ENCODE results near the gene FUT7. TPM values are rescaled to one million over a fixed set of nuclear protein-coding genes. Genes with fewer than 3 reads are reported as not detected.
A peak's percentile ranks its signal among the peaks of the same experiment; 100 is the strongest.

The FUT7 gene
- total and polyA plus RNA-seq, 2 of the 8 experiments (the other 6 are each of a cell fraction or from before 2014, with no cell fraction given): not detected

DNA sequence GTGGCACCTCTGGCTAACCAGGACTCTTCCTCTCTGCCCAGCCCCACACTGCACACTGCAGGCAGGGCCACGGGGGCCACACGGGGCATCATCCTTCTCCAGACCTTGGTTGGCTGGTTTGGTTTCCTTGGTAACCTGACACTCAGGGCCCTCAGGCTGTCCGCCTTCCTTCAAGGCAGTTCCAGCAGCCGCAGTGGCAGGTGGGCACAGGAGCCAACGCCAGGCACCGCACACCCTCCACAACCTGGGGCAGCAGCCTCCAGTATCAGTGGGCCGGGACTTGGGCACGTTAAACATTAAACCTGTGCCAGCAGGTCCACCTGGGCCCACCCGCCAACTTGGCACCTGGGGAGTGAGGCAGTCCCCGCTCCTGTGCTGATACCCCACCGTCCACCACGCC lies 12.1 kb upstream of the FUT7 start:
- no peak overlapping the region for H3K4ac ChIP-seq (replicated peaks; ENCODE audit: insufficient read length, low read depth, low read length)
- no peak overlapping the region for H2BK15ac ChIP-seq (ENCODE audit: low read length)
- FAIRE-seq (no peak), DNase-seq (ENCODE audit: low read depth in 1 of 2, low spot score in 2 of 2) (no peak)
- H3K27ac ChIP-seq (ENCODE audit: low read depth, low read length): no peak overlapping the region
- no peak overlapping the region for H3K9ac ChIP-seq (replicated peaks in 1 of 4; ENCODE audit: extremely low read depth in 1 of 4, low read depth in 3 of 4, low read length in 3 of 4)
- H3K23ac ChIP-seq (ENCODE audit: insufficient read length): no peak overlapping the region
- H4K20me1 ChIP-seq (replicated peaks in 1 of 2; ENCODE audit: control insufficient read depth in 1 of 2, insufficient read depth in 2 of 2, low read length in 2 of 2): peaks cover 8 to 20% of the 10 kb centered on the region in 2 experiments
- H3K4me3 ChIP-seq (ENCODE audit: extremely low read depth in 1 of 4, insufficient read depth in 2 of 4, low read depth in 3 of 4, low read length in 4 of 4): no peak overlapping the region
- peaks cover 12 to 33% (median 22%) of the 10 kb centered on the region in 4 experiments for H3K27me3 ChIP-seq (replicated peaks in 1 of 4; ENCODE audit: control insufficient read depth in 3 of 4, extremely low read depth in 1 of 4, insufficient read depth in 3 of 4, low read length in 3 of 4)
- H3K23me2 ChIP-seq (ENCODE audit: low read depth, low read length): peaks cover 12% of the 10 kb centered on the region; the same call in 1 of the 2 replicates
- no peak overlapping the region for H4K91ac ChIP-seq (replicated peaks; ENCODE audit: insufficient read length, low read length)
- POLR2A ChIA-PET (ENCODE audit: partially characterized antibody): interaction anchor here (2.4 kb wide), 1 partner anchor 14 kb away, joined by 5 read pairs; no protein-coding TSS in a partner anchor
- CTCF ChIA-PET (ENCODE audit: partially characterized antibody): interaction anchor here (0.9 to 4.1 kb wide), 8 partner anchors 9 to 96 kb away, joined by 3 to 27 read pairs (median 8); partner anchors contain the start of gene FUT7
- peaks cover 9% of the 10 kb centered on the region for H3K79me1 ChIP-seq (ENCODE audit: low read depth, low read length)
- TF ChIP-seq SAP30 (IDR thresholded peaks at IDR 0.05; ENCODE audit: insufficient read depth, insufficient replicate concordance, low read length) (no peak), CBX5 (IDR thresholded peaks at IDR 0.05; ENCODE audit: low read depth, low read length) (no peak), GABPA (IDR thresholded peaks at IDR 0.05; ENCODE audit: borderline replicate concordance, insufficient read depth, low read length) (no peak), PHF8 (conservative IDR thresholded peaks at IDR 0.05; ENCODE audit: low read depth, low read length) (no peak), ZNF274 (IDR thresholded peaks at IDR 0.05; ENCODE audit: borderline replicate concordance, extremely low read depth, low read length) (no peak), TAF7 (optimal IDR thresholded peaks at IDR 0.05; ENCODE audit: borderline replicate concordance, low read depth, low read length) (no peak), JUN (IDR thresholded peaks at IDR 0.05; ENCODE audit: low read depth, low read length) (no peak), GTF2F1 (IDR thresholded peaks at IDR 0.05; ENCODE audit: borderline replicate concordance, low read depth, low read length) (no peak), BACH1 (IDR thresholded peaks at IDR 0.05; ENCODE audit: low read length) (no peak), JUND (IDR thresholded peaks at IDR 0.05; ENCODE audit: low read length) (no peak)
- H2BK120ac ChIP-seq (replicated peaks; ENCODE audit: low read depth, low read length): no peak overlapping the region
- H3K18ac ChIP-seq (ENCODE audit: extremely low read depth, low read length): no peak overlapping the region
- peaks cover 0 to 3% (median 0%) of the 10 kb centered on the region in 4 experiments; a peak in 1 of 8 replicates for H3K36me3 ChIP-seq (ENCODE audit: control insufficient read depth in 2 of 4, insufficient read depth in 4 of 4, low read length in 3 of 4)
- H3K9me3 ChIP-seq (ENCODE audit: insufficient read depth in 2 of 2, low read depth in 1 of 2, low read length in 1 of 2): no peaks in the 10 kb centered on the region
- H2BK5ac ChIP-seq (ENCODE audit: low read depth, low read length): no peak overlapping the region
- H3K79me2 ChIP-seq (ENCODE audit: control insufficient read depth in 1 of 2, insufficient read depth in 2 of 2, low read length in 2 of 2): peaks cover 0 to 4% of the 10 kb centered on the region in 2 experiments; a peak in 1 of 4 replicates
- H4K5ac ChIP-seq (ENCODE audit: insufficient read length, low read depth, low read length): no peak overlapping the region
- no peak overlapping the region for H3K56ac ChIP-seq (replicated peaks; ENCODE audit: insufficient read length, low read depth, low read length)
- no peak overlapping the region for H4K8ac ChIP-seq (ENCODE audit: extremely low read depth, insufficient read depth, low read length)
- H3K4me1 ChIP-seq (replicated peaks in 1 of 4; ENCODE audit: control insufficient read depth in 3 of 4, insufficient read depth in 4 of 4, low read length in 3 of 4): peaks cover 3 to 13% (median 7%) of the 10 kb centered on the region in 4 experiments; a peak in 6 of 7 replicates
- no peak overlapping the region; a peak in 1 of 4 replicates for H3K4me2 ChIP-seq (ENCODE audit: insufficient read depth in 1 of 2, low read depth in 2 of 2, low read length in 2 of 2)
- no peak overlapping the region for H3K14ac ChIP-seq (ENCODE audit: insufficient read length)
- 85% methylated on average over 10 of the region's 12 CpGs; no CpG with 5 or more reads in 1 of the 2 experiments for WGBS, 2 experiments (ENCODE audit: extremely low coverage in 1 of 2, insufficient coverage in 1 of 2, insufficient read length in 1 of 2, insufficient replicate concordance in 2 of 2, low coverage in 1 of 2, low lambda C conversion rate in 2 of 2, missing lambda C conversion rate in 1 of 2)
- no peak overlapping the region for H2AFZ ChIP-seq (ENCODE audit: low read length)
- 0 out of 2 replicates have a peak overlapping the region, but pooled peaks have one; percentile 24 for H2AK5ac ChIP-seq (ENCODE audit: low read depth, low read length)
- H2BK12ac ChIP-seq (ENCODE audit: low read depth, low read length): no peak overlapping the region
- no peak overlapping the region for H2BK20ac ChIP-seq (ENCODE audit: low read length)
